Esophagus muscularis mucosa (tissue), 3 donors: ENCODE data around the gene PEAK3.

Experiments
- CTCF ChIP-seq, 3 experiments: fragments of 200-600 bp in 2 of 3; fragments of 450-650 bp in 1 of 3; sonication (generic) in 2 of 3; IDR thresholded peaks; one replicate each; pipeline ENCODE4 v1.5.1; 2017 to 2019; ENCODE audit warnings: antibody characterized with exemption in 3 of 3, mild to moderate bottlenecking in 2 of 3, moderate library complexity in 1 of 3
- POLR2AphosphoS5 ChIP-seq, 2 donors: sonication (generic); formaldehyde crosslinking; IDR thresholded peaks; one replicate each; pipeline ENCODE4 v1.6.1; 2017; ENCODE audit warnings: antibody characterized with exemption in 2 of 2

DNA sequence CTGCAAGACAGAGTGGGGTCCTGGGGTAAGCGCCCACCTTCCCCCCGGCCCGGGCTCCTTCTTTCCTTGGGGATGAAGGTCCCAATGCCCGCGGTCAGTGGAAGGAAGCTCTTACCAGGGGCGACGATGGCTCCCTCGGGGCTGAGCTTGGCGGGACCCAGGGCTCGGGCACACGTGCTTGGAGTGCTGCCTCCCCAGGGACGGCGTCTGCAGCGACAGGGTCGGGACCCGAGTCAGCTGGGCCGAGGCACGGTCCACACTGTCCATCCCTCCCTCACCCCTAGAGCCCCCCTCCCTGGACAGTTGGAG is 29.2 kb downstream of the PEAK3 start:
- no peak for TF ChIP-seq CTCF (IDR thresholded peaks at IDR 0.05)
- TF ChIP-seq POLR2AphosphoS5 (IDR thresholded peaks at IDR 0.05), result no peak
